Neural progenitor cell (in vitro differentiated cells): ENCODE data around the gene TLCD5. TPM values are rescaled to one million over a fixed set of nuclear protein-coding genes. Genes with fewer than 3 reads are reported as not detected.
A peak's percentile ranks its signal among the peaks of the same experiment; 100 is the strongest.

Experiments used
- DNase-seq: peaks from one replicate; pipeline ENCODE4 v3.0.0-alpha.2; 2016; ENCODE audit warnings: low spot score
- H2AFZ ChIP-seq: fragments of 200-600 bp; sonication (generic); replicated peaks from 2 replicates; pipeline ENCODE4 v1.6.1; 2016; ENCODE audit warnings: antibody characterized with exemption
- H3F3A ChIP-seq: fragments of 200-600 bp; sonication (generic); 2 replicates; pipeline ENCODE4 v1.6.1; 2016; ENCODE audit warnings: antibody characterized with exemption, low read depth
- H3K27ac ChIP-seq: fragments of 200-600 bp; sonication (generic); 2 replicates; pipeline ENCODE4 v1.5.1; 2016; ENCODE audit warnings: mild to moderate bottlenecking
- H3K27me3 ChIP-seq: fragments of 200-600 bp; sonication (generic); 2 replicates; pipeline ENCODE4 v1.6.1; 2016; ENCODE audit warnings: mild to moderate bottlenecking, moderate library complexity
- H3K36me3 ChIP-seq: fragments of 200-600 bp; sonication (generic); 2 replicates; pipeline ENCODE4 v1.5.1; 2016
- H3K4me1 ChIP-seq: fragments of 200-600 bp; sonication (generic); 2 replicates; pipeline ENCODE4 v1.6.1; 2016; ENCODE audit warnings: mixed run types
- H3K4me2 ChIP-seq: fragments of 200-600 bp; sonication (generic); 2 replicates; pipeline ENCODE4 v1.6.1; 2016
- H3K4me3 ChIP-seq: fragments of 200-600 bp; sonication (generic); 2 replicates; pipeline ENCODE4 v1.5.1; 2016
- H3K79me2 ChIP-seq: fragments of 200-600 bp; sonication (generic); 2 replicates; pipeline ENCODE4 v1.6.1; 2016; ENCODE audit warnings: low read depth
- H3K9ac ChIP-seq: fragments of 200-600 bp; sonication (generic); 2 replicates; pipeline ENCODE4 v1.6.1; 2016
- H3K9me3 ChIP-seq: fragments of 200-600 bp; sonication (generic); 2 replicates; pipeline ENCODE4 v1.5.1; 2016; ENCODE audit warnings: low read depth
- H4K20me1 ChIP-seq: fragments of 200-600 bp; sonication (generic); 2 replicates; pipeline ENCODE4 v1.6.1; 2016; ENCODE audit warnings: low read depth
- H3K27ac Mint-ChIP-seq: 3 replicates; pipeline ENCODE4 v1.8.0; 2021; ENCODE audit warnings: mixed read lengths
- H3K27me3 Mint-ChIP-seq: 2 replicates; pipeline ENCODE4 v1.8.0; 2022; ENCODE audit warnings: low read depth, mild to moderate bottlenecking, inconsistent platforms, moderate library complexity, mixed read lengths; ENCODE audit not compliant: insufficient read depth
- H3K36me3 Mint-ChIP-seq: 3 replicates; pipeline ENCODE4 v1.8.0; 2021; ENCODE audit warnings: mixed read lengths
- H3K4me1 Mint-ChIP-seq: 3 replicates; pipeline ENCODE4 v1.8.0; 2021; ENCODE audit warnings: mixed read lengths
- H3K4me3 Mint-ChIP-seq: 3 replicates; pipeline ENCODE4 v1.8.0; 2021; ENCODE audit warnings: mild to moderate bottlenecking, moderate library complexity, mixed read lengths
- H3K9me3 Mint-ChIP-seq: 3 replicates; pipeline ENCODE4 v1.8.0; 2020; ENCODE audit warnings: mixed read lengths
- EZH2 ChIP-seq: fragments of 200-600 bp; sonication (generic); IDR thresholded peaks from 2 replicates; pipeline ENCODE4 v1.6.1; 2017; ENCODE audit warnings: antibody characterized with exemption, mild to moderate bottlenecking, moderate library complexity
- EZH2phosphoT487 ChIP-seq: fragments of 200-600 bp; sonication (generic); IDR thresholded peaks from 2 replicates; pipeline ENCODE4 v1.6.1; 2017; ENCODE audit warnings: antibody characterized with exemption
- total RNA-seq: library from RNA; depleted of rRNA; stranded (reverse); fragments of >200 nt; gene quantifications from 2 replicates; pipeline ENCODE4 v1.2.3, GENCODE V29; 2015; ENCODE audit warnings: low replicate concordance
- TF ChIP-seq, protein P1 (sequence below): fragments of 200-600 bp; sonication (generic); IDR thresholded peaks from 2 replicates; pipeline ENCODE4 v1.5.1; 2017; ENCODE audit warnings: antibody characterized with exemption, mild to moderate bottlenecking

The TLCD5 gene
- total RNA-seq, 1 donor from 2014 or later = 32.2 TPM

DNA sequence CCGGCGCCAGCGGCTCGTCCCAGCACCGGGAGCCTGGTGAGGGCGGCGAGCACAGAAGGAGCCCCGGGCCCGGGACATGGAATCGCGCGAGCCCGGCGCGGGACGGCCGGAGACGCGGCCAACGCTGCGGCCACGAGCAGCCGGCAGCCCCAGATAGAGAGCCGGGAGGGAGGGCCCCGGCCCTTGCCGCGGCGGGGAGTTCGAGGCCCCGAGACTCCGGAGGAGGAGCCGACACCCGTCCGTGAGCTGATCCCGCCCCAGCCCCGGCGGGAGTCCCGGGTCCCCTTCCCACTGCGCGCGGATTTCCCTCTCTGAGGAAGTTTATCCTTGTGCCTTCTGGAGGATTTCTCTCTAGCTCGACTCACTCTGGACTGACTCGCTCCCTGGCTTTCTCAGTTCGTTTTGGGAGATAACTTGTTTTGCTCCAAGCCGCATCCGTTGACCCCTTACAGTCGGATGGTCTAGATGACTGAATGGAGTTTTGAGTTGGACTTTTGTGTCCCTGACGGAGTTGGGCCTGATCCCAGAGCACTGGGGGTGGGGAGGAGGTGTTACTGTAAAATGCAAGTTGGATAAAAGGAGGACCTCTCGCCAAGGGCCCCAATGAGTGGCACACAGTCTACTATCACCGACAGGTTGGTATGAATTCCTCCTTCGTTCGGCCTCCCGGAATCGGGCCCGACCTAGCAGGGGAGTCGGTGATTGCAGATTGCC lies 11.7 kb downstream of the TLCD5 start:
- Mint-ChIP-seq H3K4me3 (peak overlapping the region; percentile 100), H3K27ac (peak overlapping the region; percentile 94), H3K36me3 (peaks cover 5% of the 10 kb centered on the region), H3K27me3 (no peaks in the 10 kb centered on the region), H3K4me1 (peaks cover 31% of the 10 kb centered on the region), H3K9me3 (peaks cover 2% of the 10 kb centered on the region)
- peak overlapping the region; percentile 30 for H2AFZ ChIP-seq
- peaks cover 38% of the 10 kb centered on the region for H3F3A ChIP-seq
- H3K4me3 ChIP-seq = peak overlapping the region; percentile 97
- peaks cover 51% of the 10 kb centered on the region for H3K79me2 ChIP-seq
- DNase-seq = peak; percentile 47
- H3K27me3 ChIP-seq = no peaks in the 10 kb centered on the region
- no peaks in the 10 kb centered on the region for H3K9me3 ChIP-seq
- H3K9ac ChIP-seq = peak overlapping the region; percentile 72
- no peaks in the 10 kb centered on the region for H3K36me3 ChIP-seq
- peak overlapping the region; percentile 92 for H3K4me2 ChIP-seq
- H3K27ac ChIP-seq = peak overlapping the region; percentile 59
- H4K20me1 ChIP-seq = peaks cover 49% of the 10 kb centered on the region
- peak; percentile 13 for TF ChIP-seq EZH2
- TF ChIP-seq, protein P1, sequence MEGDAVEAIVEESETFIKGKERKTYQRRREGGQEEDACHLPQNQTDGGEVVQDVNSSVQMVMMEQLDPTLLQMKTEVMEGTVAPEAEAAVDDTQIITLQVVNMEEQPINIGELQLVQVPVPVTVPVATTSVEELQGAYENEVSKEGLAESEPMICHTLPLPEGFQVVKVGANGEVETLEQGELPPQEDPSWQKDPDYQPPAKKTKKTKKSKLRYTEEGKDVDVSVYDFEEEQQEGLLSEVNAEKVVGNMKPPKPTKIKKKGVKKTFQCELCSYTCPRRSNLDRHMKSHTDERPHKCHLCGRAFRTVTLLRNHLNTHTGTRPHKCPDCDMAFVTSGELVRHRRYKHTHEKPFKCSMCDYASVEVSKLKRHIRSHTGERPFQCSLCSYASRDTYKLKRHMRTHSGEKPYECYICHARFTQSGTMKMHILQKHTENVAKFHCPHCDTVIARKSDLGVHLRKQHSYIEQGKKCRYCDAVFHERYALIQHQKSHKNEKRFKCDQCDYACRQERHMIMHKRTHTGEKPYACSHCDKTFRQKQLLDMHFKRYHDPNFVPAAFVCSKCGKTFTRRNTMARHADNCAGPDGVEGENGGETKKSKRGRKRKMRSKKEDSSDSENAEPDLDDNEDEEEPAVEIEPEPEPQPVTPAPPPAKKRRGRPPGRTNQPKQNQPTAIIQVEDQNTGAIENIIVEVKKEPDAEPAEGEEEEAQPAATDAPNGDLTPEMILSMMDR = no peak
- peaks cover 25% of the 10 kb centered on the region for H3K4me1 ChIP-seq

DNA sequence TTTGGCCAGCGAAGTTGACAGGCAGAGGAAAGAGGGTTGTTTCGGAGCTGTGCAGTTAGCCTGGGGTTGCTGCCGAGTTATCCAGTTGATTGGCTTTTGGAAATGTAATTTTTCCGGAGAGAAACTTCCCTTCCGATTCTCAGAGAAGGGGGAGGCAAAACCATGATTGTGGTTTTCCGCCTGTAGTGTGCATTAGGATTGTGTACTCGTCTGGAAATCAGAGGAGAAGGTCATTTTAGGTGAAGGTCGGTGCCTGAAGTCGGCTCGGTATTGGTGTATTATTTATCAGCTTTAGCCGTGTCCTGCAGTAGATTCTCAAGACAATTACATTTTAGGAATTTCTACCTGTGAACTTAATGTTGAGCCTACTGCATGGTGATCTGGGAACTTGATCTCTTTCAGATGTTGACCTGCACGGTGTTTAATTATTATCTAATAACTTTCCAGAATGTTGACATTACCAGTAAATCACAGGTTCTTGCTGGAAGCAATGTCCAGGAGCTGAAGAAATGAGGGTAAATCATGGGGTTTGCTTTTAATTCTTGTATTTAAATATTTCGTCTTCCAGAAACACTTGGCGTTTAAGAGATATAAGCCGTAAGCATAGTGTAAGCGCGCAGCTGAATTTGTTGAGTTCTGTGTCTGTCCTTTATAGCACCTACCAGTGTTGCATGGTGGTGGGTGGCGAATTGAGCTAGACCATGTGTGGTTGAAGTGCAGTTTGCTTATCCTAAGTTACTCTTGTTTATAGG lies 12.4 kb downstream of the TLCD5 start:
- H3K79me2 ChIP-seq = peaks cover 59% of the 10 kb centered on the region
- H3F3A ChIP-seq = peaks cover 38% of the 10 kb centered on the region
- no peak overlapping the region for H3K27ac ChIP-seq
- H3K27me3 ChIP-seq = no peaks in the 10 kb centered on the region
- peak overlapping the region; percentile 92 for H3K4me2 ChIP-seq
- peak; percentile 16 for DNase-seq
- H3K9ac ChIP-seq = peak overlapping the region; percentile 72
- peaks cover 2% of the 10 kb centered on the region for H3K9me3 Mint-ChIP-seq
- peak overlapping the region; percentile 66 for H3K27ac Mint-ChIP-seq
- no peaks in the 10 kb centered on the region for H3K27me3 Mint-ChIP-seq
- TF ChIP-seq, protein P1 = no peak
- no peak for TF ChIP-seq EZH2
- H3K4me1 Mint-ChIP-seq = peaks cover 31% of the 10 kb centered on the region
- no peaks in the 10 kb centered on the region for H3K36me3 ChIP-seq
- H3K4me1 ChIP-seq = peaks cover 25% of the 10 kb centered on the region
- peak overlapping the region; percentile 97 for H3K4me3 ChIP-seq
- peak overlapping the region; percentile 30 for H2AFZ ChIP-seq
- H4K20me1 ChIP-seq = peaks cover 49% of the 10 kb centered on the region
- H3K9me3 ChIP-seq = no peaks in the 10 kb centered on the region
- H3K36me3 Mint-ChIP-seq = peaks cover 10% of the 10 kb centered on the region
- H3K4me3 Mint-ChIP-seq = peak overlapping the region; percentile 100

DNA sequence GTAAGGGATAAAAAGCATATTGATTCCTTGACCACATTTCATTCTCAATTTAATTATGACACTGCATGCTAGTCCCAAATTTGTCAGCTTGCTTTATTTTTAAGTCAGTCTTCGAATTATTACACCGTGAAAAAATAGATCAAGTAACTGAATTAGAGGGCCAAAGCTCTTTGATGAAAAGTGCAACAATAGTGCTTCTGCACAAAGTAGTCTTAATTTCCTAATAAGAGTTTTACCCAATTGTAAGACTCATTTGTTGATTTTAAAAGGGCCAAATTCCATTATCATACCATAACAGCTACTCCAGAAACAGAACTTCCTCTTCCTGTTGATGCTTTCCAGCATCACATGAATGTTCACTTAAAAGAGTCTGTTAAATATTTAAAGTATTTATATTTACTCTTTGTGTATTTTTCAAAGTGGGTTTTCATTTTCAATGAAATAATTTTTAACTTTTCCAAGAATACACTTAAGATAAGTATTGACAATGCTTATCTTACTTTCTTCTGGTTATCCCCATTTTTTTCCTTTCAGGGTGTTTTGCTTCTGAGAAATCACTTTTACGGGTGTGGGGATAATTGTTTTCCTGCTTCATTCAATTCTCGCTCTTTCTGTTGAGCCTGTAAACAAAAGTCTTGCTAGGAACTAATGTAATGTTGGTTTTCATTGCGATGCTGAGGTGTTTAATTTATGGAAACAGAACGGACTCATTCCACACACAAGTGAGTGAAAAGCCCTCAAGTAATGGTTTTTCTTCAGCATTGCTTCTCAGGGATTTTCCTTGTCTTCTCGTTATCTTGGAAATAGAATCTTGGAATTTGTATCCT lies 13.2 kb downstream of the TLCD5 start:
- Mint-ChIP-seq H3K4me3 (peak overlapping the region; percentile 100), H3K4me1 (peaks cover 31% of the 10 kb centered on the region), H3K27ac (peak overlapping the region; percentile 21), H3K9me3 (peaks cover 2% of the 10 kb centered on the region), H3K36me3 (peaks cover 10% of the 10 kb centered on the region), H3K27me3 (no peaks in the 10 kb centered on the region)
- Histone ChIP-seq H4K20me1 (peaks cover 49% of the 10 kb centered on the region), H3K9me3 (no peaks in the 10 kb centered on the region), H3K27me3 (no peaks in the 10 kb centered on the region), H3K9ac (no peak overlapping the region), H3K4me1 (peaks cover 25% of the 10 kb centered on the region), H3K27ac (no peak overlapping the region), H3K4me2 (peak overlapping the region; percentile 92), H2AFZ (no peak overlapping the region), H3F3A (peaks cover 38% of the 10 kb centered on the region), H3K79me2 (peaks cover 67% of the 10 kb centered on the region), H3K4me3 (peak overlapping the region; percentile 97), H3K36me3 (no peaks in the 10 kb centered on the region)
- TF ChIP-seq EZH2phosphoT487 = no peak
- TF ChIP-seq, protein P1 = no peak
- TF ChIP-seq EZH2 = no peak
- peak; percentile 6 for DNase-seq
